Neural crest cell (in vitro differentiated cells): Measurements from ENCODE around the gene C4A. TPM values are rescaled to one million over a fixed set of nuclear protein-coding genes. Genes with fewer than 3 reads are reported as not detected.
"Not testable (repeated sequence)": the region's sequence is repeated elsewhere in the genome, so short reads cannot be mapped to it uniquely, and the experiment has no call there.

Source experiments
- DNase-seq: peaks from one replicate; pipeline ENCODE4 v3.0.0; 2021; ENCODE audit warnings: low read depth, mixed read lengths, low spot score
- H3K27ac Mint-ChIP-seq: one replicate; pipeline ENCODE4 v1.8.0; 2021; ENCODE audit warnings: mild to moderate bottlenecking, mixed read lengths; ENCODE audit not compliant: unreplicated experiment
- H3K27me3 Mint-ChIP-seq: 2 replicates; pipeline ENCODE4 v1.8.0; 2021; ENCODE audit warnings: low read depth, mild to moderate bottlenecking, mixed read lengths
- H3K36me3 Mint-ChIP-seq: 2 replicates; pipeline ENCODE4 v1.8.0; 2021; ENCODE audit warnings: low read depth, mild to moderate bottlenecking, mixed read lengths
- H3K4me1 Mint-ChIP-seq: 2 replicates; pipeline ENCODE4 v1.8.0; 2021; ENCODE audit warnings: mixed read lengths
- H3K4me3 Mint-ChIP-seq: one replicate; pipeline ENCODE4 v1.8.0; 2021; ENCODE audit warnings: mild to moderate bottlenecking, mixed read lengths
- H3K9me3 Mint-ChIP-seq: 2 replicates; pipeline ENCODE4 v1.8.0; 2021; ENCODE audit warnings: mixed read lengths
- total RNA-seq: library from RNA; stranded (reverse); gene quantifications from 2 replicates; pipeline ENCODE4 v1.2.1, GENCODE V29; 2021
- TF ChIP-seq, protein P1 (sequence below): fragments of 200-600 bp; sonication (generic); conservative IDR thresholded peaks from 2 replicates; pipeline ENCODE4 v1.5.0; 2021; ENCODE audit warnings: antibody characterized with exemption, mild to moderate bottlenecking

C4A gene
- total RNA-seq, 1 donor from 2014 or later: 5.6 TPM

DNA sequence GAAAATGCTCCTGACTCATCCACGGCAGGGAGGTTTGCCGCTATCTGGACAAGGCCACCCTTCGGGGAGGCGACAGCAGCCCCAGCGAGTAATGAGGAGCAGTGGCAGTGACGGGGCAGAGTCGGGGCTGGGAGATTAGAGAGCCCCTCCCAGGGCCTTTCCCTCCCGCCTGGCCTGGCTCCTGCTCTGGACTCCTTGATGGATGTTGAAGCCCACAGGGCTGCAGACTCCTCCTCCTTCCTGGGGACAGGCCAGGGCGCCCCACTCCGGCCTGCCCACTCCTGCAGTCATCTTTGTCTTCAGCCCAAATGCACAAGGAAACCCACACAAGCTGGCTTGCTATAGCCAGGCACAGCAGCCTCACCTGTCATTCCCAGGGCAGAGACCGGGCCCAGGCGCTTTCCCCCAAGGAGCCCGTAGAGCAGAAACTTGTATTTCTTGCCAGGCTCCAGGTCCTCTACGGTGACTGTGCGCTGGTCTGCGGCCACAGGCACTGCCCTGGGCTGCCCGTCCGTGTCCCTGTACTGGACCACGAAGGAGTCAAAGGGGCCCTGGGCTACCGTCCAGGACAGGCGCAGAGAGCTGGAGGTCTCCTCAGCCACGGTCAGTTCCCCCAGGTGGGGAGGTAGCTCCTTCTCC, 64.1 kb downstream of the C4A start:
- H3K4me3 Mint-ChIP-seq: no peak overlapping the region
- H3K27me3 Mint-ChIP-seq: no peaks in the 10 kb centered on the region
- H3K36me3 Mint-ChIP-seq: no peaks in the 10 kb centered on the region

DNA sequence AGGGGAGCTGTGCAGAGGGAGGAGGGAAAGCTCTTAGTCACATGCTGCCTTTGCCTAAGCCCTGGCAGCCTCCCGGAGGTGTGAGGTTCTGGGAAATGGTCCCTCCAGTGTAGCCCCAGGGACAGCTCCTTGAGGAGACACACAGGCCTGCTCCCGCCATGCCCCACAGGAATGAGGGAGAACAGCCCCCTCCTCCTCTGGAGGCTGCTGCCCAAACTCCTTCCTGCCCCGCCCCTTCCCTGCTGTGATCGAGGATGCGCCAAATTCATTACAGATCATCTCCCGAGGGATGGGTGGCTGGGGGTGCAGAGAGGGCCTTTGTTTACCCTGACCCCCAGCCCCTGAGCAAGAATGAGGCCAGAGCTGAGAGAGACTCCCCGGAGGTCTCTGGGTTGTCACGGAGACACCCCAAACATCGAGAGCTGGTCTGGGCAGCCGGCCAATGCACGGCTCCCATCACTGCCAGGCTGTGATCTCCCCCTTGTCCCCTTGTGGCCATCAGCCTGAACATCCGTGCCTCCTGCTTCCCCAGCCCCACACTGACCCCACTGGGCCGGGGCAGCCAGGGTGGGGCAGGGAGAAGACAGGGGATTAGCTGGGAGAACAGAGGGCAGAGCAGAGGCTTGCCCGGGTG, 64.7 kb downstream of the C4A start:
- Mint-ChIP-seq H3K27me3 (no peaks in the 10 kb centered on the region), H3K4me3 (no peak overlapping the region)
- no peak for DNase-seq

More for the DNA sequence above, 64.1 kb downstream of the C4A start:
- H3K4me1 Mint-ChIP-seq: peaks cover 5% of the 10 kb centered on the region
- TF ChIP-seq, protein P1, sequence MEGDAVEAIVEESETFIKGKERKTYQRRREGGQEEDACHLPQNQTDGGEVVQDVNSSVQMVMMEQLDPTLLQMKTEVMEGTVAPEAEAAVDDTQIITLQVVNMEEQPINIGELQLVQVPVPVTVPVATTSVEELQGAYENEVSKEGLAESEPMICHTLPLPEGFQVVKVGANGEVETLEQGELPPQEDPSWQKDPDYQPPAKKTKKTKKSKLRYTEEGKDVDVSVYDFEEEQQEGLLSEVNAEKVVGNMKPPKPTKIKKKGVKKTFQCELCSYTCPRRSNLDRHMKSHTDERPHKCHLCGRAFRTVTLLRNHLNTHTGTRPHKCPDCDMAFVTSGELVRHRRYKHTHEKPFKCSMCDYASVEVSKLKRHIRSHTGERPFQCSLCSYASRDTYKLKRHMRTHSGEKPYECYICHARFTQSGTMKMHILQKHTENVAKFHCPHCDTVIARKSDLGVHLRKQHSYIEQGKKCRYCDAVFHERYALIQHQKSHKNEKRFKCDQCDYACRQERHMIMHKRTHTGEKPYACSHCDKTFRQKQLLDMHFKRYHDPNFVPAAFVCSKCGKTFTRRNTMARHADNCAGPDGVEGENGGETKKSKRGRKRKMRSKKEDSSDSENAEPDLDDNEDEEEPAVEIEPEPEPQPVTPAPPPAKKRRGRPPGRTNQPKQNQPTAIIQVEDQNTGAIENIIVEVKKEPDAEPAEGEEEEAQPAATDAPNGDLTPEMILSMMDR: no peak
- no peak overlapping the region for H3K27ac Mint-ChIP-seq
- no peak for DNase-seq
- no peaks in the 10 kb centered on the region for H3K9me3 Mint-ChIP-seq

DNA sequence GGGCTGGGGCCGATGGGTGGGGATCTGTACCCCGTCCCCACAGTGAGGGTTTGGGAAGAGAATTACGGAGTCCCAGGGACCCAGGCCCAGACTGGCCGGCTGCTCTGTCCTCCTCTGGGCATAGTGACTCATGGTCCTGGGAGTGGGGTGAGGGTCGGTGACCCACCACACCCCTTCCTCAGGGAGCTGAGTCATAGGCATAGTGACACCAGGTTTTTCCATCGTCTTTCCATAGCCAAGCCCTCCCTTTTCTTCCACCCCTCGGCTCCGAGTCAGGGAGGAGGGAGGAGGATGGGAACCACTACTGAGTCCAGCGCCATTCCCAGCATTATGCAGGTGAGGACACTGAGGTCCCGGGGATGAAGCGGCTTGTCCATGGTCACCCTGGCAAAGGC, 65.2 kb downstream of the C4A start:
- Mint-ChIP-seq H3K27ac (peak overlapping the region; percentile 62), H3K9me3 (no peaks in the 10 kb centered on the region), H3K27me3 (no peaks in the 10 kb centered on the region), H3K4me3 (no peak overlapping the region), H3K4me1 (peaks cover 5% of the 10 kb centered on the region), H3K36me3 (no peaks in the 10 kb centered on the region)
- TF ChIP-seq, protein P1: no peak
- no peak for DNase-seq

More for the DNA sequence above, 64.7 kb downstream of the C4A start:
- Mint-ChIP-seq H3K27ac (no peak overlapping the region), H3K9me3 (no peaks in the 10 kb centered on the region), H3K36me3 (no peaks in the 10 kb centered on the region), H3K4me1 (peaks cover 5% of the 10 kb centered on the region)
- TF ChIP-seq, protein P1: no peak

DNA sequence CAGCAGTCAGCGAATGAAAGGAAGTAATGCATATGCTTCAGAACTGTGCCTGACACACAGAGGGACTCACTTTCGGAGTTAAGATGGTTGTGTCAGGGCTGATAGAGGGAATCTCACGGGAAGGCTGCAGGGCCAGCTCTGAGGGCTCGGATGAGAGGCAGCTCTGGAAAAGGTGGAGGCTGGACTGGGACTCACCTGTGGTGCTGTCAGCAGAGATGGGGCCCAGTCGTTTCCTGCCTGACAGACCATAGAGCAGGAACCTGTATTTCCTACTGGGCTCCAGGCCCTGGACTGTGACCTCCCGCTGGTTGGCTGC, 65.6 kb downstream of the C4A start:
- TF ChIP-seq, protein P1: no peak
- H3K36me3 Mint-ChIP-seq: no peaks in the 10 kb centered on the region
- H3K9me3 Mint-ChIP-seq: no peaks in the 10 kb centered on the region
- H3K27ac Mint-ChIP-seq: no peak overlapping the region
- peaks cover 5% of the 10 kb centered on the region for H3K4me1 Mint-ChIP-seq
- DNase-seq: no peak
- no peaks in the 10 kb centered on the region for H3K27me3 Mint-ChIP-seq
- no peak overlapping the region for H3K4me3 Mint-ChIP-seq

DNA sequence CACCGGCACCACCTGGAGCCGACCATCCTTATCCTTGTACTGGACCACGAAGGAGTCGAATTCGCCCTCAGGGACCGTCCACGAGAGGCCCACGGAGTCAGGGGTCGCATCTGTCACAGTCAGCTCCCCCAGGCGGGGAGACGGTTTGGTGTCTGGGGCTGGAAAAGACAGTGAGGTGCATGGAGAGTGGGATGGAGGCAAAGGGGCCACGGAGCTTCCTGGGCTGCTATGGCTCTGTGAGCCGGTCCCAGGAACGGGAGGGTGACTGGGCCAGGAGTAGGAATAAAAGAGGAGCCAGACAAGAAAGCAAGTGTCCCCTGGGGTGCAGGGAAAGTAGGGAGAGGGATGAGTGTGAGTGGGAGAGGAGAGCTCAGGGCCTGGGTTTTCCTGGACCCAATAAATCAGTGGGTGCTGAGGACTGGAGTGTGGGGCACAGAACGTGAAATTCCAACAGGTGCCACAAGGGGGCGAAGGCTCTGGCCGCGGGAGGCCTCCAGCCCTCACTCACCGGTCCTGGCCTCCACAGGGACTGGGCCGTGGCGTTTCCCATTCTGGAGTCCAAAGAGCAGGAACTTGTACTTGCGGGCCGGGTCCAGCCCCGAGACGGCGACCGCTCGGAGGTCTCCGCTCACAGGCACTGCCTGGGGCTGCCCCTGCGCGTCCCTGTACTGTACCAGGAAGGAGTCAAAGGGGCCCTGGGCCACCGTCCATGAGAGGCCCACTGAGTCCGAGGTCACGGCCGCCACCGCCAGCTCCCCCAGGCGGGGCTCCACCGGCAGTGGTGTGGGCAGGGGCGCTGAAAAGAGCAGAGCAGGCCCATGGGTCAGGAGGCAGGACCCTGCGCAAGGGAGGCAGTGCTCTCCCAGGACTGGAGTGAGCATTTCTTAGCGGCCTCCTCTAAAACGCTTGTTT, 66.3 kb downstream of the C4A start:
- Mint-ChIP-seq H3K9me3 (no peaks in the 10 kb centered on the region), H3K36me3 (no peaks in the 10 kb centered on the region), H3K27ac (no peak overlapping the region), H3K4me3 (no peak overlapping the region), H3K27me3 (no peaks in the 10 kb centered on the region), H3K4me1 (peaks cover 5% of the 10 kb centered on the region)
- peak; percentile 80 for DNase-seq
- TF ChIP-seq, protein P1: peak; percentile 84

DNA sequence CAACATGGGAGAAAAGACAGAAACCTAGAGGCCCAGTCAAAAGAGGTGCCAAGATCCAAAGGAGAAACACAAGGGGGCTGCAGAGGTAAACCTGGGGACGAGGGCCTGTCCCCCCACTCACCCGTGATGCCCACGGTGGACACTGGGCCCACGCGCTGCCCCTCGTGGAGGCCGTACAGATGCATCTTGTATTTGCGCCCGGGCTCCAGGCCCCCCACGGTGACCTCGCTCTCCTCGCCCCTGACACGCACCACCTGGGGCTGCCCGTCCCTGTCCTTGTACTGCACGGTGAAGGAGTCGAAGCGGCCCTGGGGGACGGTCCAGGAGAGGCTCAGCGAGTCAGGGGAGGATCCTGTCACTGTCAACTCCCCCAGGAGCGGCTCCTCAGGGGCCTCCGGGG, 67.3 kb downstream of the C4A start:
- H3K27me3 Mint-ChIP-seq, H3K27ac Mint-ChIP-seq, H3K4me1 Mint-ChIP-seq, H3K9me3 Mint-ChIP-seq, H3K4me3 Mint-ChIP-seq, DNase-seq, H3K36me3 Mint-ChIP-seq: not testable (repeated sequence)

DNA sequence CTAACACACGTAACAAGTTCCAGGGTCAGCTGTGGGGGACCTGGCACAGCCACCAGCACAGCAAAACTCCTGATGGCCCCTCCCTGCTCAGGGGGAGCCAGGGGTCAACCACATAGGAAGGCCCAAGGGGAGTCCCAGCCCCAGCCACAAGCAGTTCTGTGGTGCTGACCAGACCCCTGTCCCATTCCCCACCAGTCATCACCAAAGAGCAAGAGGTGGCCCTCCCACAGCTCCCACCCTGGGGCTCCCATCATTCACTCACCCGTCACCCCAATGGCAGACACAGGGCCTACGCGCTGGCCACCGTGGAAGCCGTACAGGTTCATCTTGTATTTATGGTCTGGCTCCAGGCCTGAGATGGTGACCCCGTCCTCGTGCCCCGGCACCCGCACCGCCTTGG, 67.9 kb downstream of the C4A start:
- H3K27me3 Mint-ChIP-seq, H3K27ac Mint-ChIP-seq, DNase-seq, H3K4me1 Mint-ChIP-seq, H3K36me3 Mint-ChIP-seq, H3K9me3 Mint-ChIP-seq, H3K4me3 Mint-ChIP-seq: not testable (repeated sequence)
